ENCODE data around the gene CADPS2. TPM values are rescaled to one million over a fixed set of nuclear protein-coding genes. Genes with fewer than 3 reads are reported as not detected.

Gene CADPS2
- total and polyA plus RNA-seq, 10 of the 15 experiments (the other 5 are each of a cell fraction or from before 2014, with no cell fraction given), result 0.05 to 7.5 (median 0.25) TPM

DNA sequence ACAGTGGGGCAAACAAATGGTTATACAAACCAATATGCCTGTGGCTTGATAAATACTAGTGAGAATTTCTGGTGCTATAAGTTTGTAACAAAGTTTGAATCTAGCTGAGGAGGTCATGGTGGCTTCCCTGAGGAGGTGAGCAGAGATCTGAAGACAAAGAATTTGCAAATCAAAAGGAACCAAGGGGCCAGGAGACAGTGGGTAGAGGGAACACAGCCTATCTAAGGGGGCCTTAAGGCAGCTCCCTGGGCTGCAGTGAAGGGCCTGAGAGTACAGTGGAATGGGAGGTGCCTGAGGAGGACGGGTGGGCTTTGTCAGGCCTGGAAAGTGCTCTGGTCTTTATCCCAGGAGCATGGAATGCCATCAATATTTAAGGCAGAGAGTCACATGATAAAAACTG, 209.1 kb downstream of the CADPS2 start:
- no TSS peak for BruUV-seq (replicated peaks)
- in situ Hi-C loops (cut with MboI), result no loop called here
- TF ChIP-seq PAX5 (IDR thresholded peaks at IDR 0.05; ENCODE audit: borderline replicate concordance, low read depth, low read length) (no peak), ETV6 (conservative IDR thresholded peaks at IDR 0.05 in 1 of 2, IDR thresholded peaks at IDR 0.05 in 1 of 2; ENCODE audit: borderline replicate concordance in 1 of 2, low read depth in 1 of 2) (no peak), MEF2A (IDR thresholded peaks at IDR 0.05; ENCODE audit: insufficient read depth, low read depth, low read length) (no peak), IKZF1 (conservative IDR thresholded peaks at IDR 0.05) (no peak), CHD4 (IDR thresholded peaks at IDR 0.05) (no peak), BHLHE40 (IDR thresholded peaks at IDR 0.05; ENCODE audit: borderline replicate concordance in 1 of 2, low read depth in 2 of 2, low read length in 1 of 2) (no peak), MTA2 (IDR thresholded peaks at IDR 0.05; ENCODE audit: low read depth) (no peak)
- TF ChIP-seq, protein P1, sequence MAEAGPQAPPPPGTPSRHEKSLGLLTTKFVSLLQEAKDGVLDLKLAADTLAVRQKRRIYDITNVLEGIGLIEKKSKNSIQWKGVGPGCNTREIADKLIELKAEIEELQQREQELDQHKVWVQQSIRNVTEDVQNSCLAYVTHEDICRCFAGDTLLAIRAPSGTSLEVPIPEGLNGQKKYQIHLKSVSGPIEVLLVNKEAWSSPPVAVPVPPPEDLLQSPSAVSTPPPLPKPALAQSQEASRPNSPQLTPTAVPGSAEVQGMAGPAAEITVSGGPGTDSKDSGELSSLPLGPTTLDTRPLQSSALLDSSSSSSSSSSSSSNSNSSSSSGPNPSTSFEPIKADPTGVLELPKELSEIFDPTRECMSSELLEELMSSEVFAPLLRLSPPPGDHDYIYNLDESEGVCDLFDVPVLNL (IDR thresholded peaks at IDR 0.05; ENCODE audit: low read depth, low read length), result no peak
- TF ChIP-seq, protein P2, sequence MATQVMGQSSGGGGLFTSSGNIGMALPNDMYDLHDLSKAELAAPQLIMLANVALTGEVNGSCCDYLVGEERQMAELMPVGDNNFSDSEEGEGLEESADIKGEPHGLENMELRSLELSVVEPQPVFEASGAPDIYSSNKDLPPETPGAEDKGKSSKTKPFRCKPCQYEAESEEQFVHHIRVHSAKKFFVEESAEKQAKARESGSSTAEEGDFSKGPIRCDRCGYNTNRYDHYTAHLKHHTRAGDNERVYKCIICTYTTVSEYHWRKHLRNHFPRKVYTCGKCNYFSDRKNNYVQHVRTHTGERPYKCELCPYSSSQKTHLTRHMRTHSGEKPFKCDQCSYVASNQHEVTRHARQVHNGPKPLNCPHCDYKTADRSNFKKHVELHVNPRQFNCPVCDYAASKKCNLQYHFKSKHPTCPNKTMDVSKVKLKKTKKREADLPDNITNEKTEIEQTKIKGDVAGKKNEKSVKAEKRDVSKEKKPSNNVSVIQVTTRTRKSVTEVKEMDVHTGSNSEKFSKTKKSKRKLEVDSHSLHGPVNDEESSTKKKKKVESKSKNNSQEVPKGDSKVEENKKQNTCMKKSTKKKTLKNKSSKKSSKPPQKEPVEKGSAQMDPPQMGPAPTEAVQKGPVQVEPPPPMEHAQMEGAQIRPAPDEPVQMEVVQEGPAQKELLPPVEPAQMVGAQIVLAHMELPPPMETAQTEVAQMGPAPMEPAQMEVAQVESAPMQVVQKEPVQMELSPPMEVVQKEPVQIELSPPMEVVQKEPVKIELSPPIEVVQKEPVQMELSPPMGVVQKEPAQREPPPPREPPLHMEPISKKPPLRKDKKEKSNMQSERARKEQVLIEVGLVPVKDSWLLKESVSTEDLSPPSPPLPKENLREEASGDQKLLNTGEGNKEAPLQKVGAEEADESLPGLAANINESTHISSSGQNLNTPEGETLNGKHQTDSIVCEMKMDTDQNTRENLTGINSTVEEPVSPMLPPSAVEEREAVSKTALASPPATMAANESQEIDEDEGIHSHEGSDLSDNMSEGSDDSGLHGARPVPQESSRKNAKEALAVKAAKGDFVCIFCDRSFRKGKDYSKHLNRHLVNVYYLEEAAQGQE (IDR thresholded peaks at IDR 0.05; ENCODE audit: low read depth, low read length), result no peak
- TF ChIP-seq, protein P3, sequence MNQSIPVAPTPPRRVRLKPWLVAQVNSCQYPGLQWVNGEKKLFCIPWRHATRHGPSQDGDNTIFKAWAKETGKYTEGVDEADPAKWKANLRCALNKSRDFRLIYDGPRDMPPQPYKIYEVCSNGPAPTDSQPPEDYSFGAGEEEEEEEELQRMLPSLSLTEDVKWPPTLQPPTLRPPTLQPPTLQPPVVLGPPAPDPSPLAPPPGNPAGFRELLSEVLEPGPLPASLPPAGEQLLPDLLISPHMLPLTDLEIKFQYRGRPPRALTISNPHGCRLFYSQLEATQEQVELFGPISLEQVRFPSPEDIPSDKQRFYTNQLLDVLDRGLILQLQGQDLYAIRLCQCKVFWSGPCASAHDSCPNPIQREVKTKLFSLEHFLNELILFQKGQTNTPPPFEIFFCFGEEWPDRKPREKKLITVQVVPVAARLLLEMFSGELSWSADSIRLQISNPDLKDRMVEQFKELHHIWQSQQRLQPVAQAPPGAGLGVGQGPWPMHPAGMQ (IDR thresholded peaks at IDR 0.05; ENCODE audit: borderline replicate concordance), result no peak
- TF ChIP-seq, protein P4, sequence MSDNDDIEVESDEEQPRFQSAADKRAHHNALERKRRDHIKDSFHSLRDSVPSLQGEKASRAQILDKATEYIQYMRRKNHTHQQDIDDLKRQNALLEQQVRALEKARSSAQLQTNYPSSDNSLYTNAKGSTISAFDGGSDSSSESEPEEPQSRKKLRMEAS (IDR thresholded peaks at IDR 0.05; ENCODE audit: low read depth, low read length), result no peak
- TF ChIP-seq, protein P5, sequence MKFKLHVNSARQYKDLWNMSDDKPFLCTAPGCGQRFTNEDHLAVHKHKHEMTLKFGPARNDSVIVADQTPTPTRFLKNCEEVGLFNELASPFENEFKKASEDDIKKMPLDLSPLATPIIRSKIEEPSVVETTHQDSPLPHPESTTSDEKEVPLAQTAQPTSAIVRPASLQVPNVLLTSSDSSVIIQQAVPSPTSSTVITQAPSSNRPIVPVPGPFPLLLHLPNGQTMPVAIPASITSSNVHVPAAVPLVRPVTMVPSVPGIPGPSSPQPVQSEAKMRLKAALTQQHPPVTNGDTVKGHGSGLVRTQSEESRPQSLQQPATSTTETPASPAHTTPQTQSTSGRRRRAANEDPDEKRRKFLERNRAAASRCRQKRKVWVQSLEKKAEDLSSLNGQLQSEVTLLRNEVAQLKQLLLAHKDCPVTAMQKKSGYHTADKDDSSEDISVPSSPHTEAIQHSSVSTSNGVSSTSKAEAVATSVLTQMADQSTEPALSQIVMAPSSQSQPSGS (IDR thresholded peaks at IDR 0.05; ENCODE audit: low read length), result no peak
- ChIA-PET CTCF (interaction anchor here (1.4 kb wide), 2 partner anchors 10 to 13 kb away, joined by 4 to 6 read pairs; no protein-coding TSS in a partner anchor), POLR2A (interaction anchor here (0.8 to 0.9 kb wide), 2 partner anchors 16 to 92 kb away, joined by 3 read pairs; no protein-coding TSS in a partner anchor), SMC1A (ENCODE audit: uncharacterized antibody, unreplicated experiment) (interaction anchor here (0.6 to 1.5 kb wide), 6 partner anchors 10 to 224 kb away, joined by 3 to 5 read pairs (median 3); no protein-coding TSS in a partner anchor), RAD21 (ENCODE audit: unreplicated experiment) (interaction anchor here (0.8 kb wide), 1 partner anchor 128 kb away, joined by 3 read pairs; no protein-coding TSS in a partner anchor)
- Histone ChIP-seq H3K4me3 (no peak overlapping the region), H3K9ac (ENCODE audit: control insufficient read depth, insufficient read depth, low read length) (no peak overlapping the region), H3K27me3 (replicated peaks in 1 of 2; ENCODE audit: control insufficient read depth in 2 of 2, insufficient read depth in 2 of 2, low read length in 1 of 2) (no peaks in the 10 kb centered on the region), H3K4me1 (ENCODE audit: control insufficient read depth, insufficient read depth, low read length) (no peaks in the 10 kb centered on the region), H3K79me2 (ENCODE audit: control insufficient read depth, insufficient read depth, low read length) (no peaks in the 10 kb centered on the region), H3K9me3 (replicated peaks; ENCODE audit: control insufficient read depth, insufficient read depth, low read length) (no peaks in the 10 kb centered on the region), H2AFZ (ENCODE audit: control insufficient read depth, low read depth, low read length) (no peak overlapping the region), H3K4me2 (ENCODE audit: control insufficient read depth, insufficient read depth) (no peak overlapping the region), H3K27ac (ENCODE audit: control insufficient read depth, insufficient read depth) (no peak overlapping the region), H4K20me1 (ENCODE audit: control insufficient read depth, insufficient read depth) (no peaks in the 10 kb centered on the region), H3K36me3 (ENCODE audit: control insufficient read depth in 2 of 2, insufficient read depth in 2 of 2, low read length in 1 of 2) (no peaks in the 10 kb centered on the region)
- FAIRE-seq (no peak), ATAC-seq (no peak), DNase-seq (ENCODE audit: low read depth, low spot score) (no peak)
- intact Hi-C loops (cut with micrococcal nuclease; ENCODE audit: unreplicated experiment), result no loop called here
- WGBS (ENCODE audit: insufficient coverage, insufficient replicate concordance, low lambda C conversion rate, missing lambda C conversion rate), result 0% methylated on average over 1 of the region's 1 CpG
